DOHH2 (cell line): ENCODE results near the gene FBXW2.

Source experiments
- H3F3A ChIP-seq: fragments of 200-600 bp; sonication (generic), shearing (Covaris generic); 2 replicates; pipeline ENCODE4 v1.6.0; 2016; ENCODE audit warnings: antibody characterized with exemption, mild to moderate bottlenecking; ENCODE audit not compliant: control insufficient read depth, insufficient read depth
- H3K27ac ChIP-seq: fragments of 200-600 bp; sonication (generic); 2 replicates; pipeline ENCODE4 v1.5.1; 2014; ENCODE audit warnings: low read depth, mild to moderate bottlenecking, low read length, moderate library complexity
- H3K27me3 ChIP-seq: fragments of 200-600 bp; sonication (generic); 2 replicates; pipeline ENCODE4 v1.6.1; 2014; ENCODE audit warnings: mild to moderate bottlenecking, low read length, mixed read lengths; ENCODE audit not compliant: control insufficient read depth
- H3K36me3 ChIP-seq: fragments of 200-600 bp; sonication (generic); 2 replicates; pipeline ENCODE4 v1.6.1; 2014; ENCODE audit warnings: mild to moderate bottlenecking, low read length, moderate library complexity, mixed read lengths; ENCODE audit not compliant: control insufficient read depth
- H3K4me1 ChIP-seq: fragments of 200-600 bp; sonication (generic); 2 replicates; pipeline ENCODE4 v1.6.1; 2014; ENCODE audit warnings: mild to moderate bottlenecking, low read length, mixed read lengths; ENCODE audit not compliant: control insufficient read depth
- H3K4me2 ChIP-seq: fragments of 200-600 bp; sonication (generic); 2 replicates; pipeline ENCODE4 v1.6.0; 2014; ENCODE audit warnings: mild to moderate bottlenecking, low read length, moderate library complexity
- H3K4me3 ChIP-seq: fragments of 200-600 bp; sonication (generic); 2 replicates; pipeline ENCODE4 v1.5.1; 2014; ENCODE audit warnings: mild to moderate bottlenecking, low read length, mixed read lengths
- H3K79me2 ChIP-seq: fragments of 200-600 bp; sonication (generic); 2 replicates; pipeline ENCODE4 v1.6.1; 2014; ENCODE audit warnings: mild to moderate bottlenecking, low read length, mixed read lengths; ENCODE audit not compliant: control insufficient read depth
- H3K9me2 ChIP-seq: fragments of 200-600 bp; sonication (generic); replicated peaks from 2 replicates; pipeline ENCODE4 v1.6.1; 2014; ENCODE audit warnings: mild to moderate bottlenecking, low read length, mixed read lengths; ENCODE audit not compliant: control insufficient read depth
- H3K9me3 ChIP-seq: fragments of 200-600 bp; sonication (generic); 2 replicates; pipeline ENCODE4 v1.6.1; 2014; ENCODE audit warnings: antibody characterized with exemption, low read length, mixed read lengths; ENCODE audit not compliant: control insufficient read depth, insufficient read depth
- H4K20me1 ChIP-seq: fragments of 200-600 bp; sonication (generic); 2 replicates; pipeline ENCODE4 v1.6.0; 2014; ENCODE audit warnings: low read depth, mild to moderate bottlenecking, antibody characterized with exemption, low read length, moderate library complexity; ENCODE audit not compliant: control insufficient read depth, insufficient read depth
- EZH2phosphoT487 ChIP-seq: fragments of 200-600 bp; sonication (generic); IDR thresholded peaks from 2 replicates; pipeline ENCODE4 v1.6.1; 2017; ENCODE audit warnings: borderline replicate concordance, mild to moderate bottlenecking, antibody characterized with exemption, low read length, moderate library complexity, mixed read lengths
- TF ChIP-seq, protein P1 (sequence below): fragments of 200-600 bp; sonication (generic); IDR thresholded peaks from one replicate; pipeline ENCODE4 v1.5.1; 2014; ENCODE audit warnings: antibody characterized with exemption, mild to moderate bottlenecking, low read depth, low read length; ENCODE audit not compliant: poor library complexity, severe bottlenecking

The FBXW2 gene

GRCh38 chr9:120718316-120718715 lies 74.9 kb downstream of the FBXW2 start:
- Histone ChIP-seq H3K9me2 (no peaks in the 10 kb centered on the region), H3K9me3 (no peaks in the 10 kb centered on the region), H4K20me1 (no peaks in the 10 kb centered on the region), H3K27me3 (no peaks in the 10 kb centered on the region), H3K4me3 (no peak overlapping the region), H3F3A (peaks cover 2% of the 10 kb centered on the region; the same call in 1 of the 2 replicates), H3K4me2 (no peak overlapping the region), H3K36me3 (no peaks in the 10 kb centered on the region), H3K27ac (no peak overlapping the region), H3K4me1 (peaks cover 8% of the 10 kb centered on the region), H3K79me2 (peaks cover 4% of the 10 kb centered on the region)
- TF ChIP-seq, protein P1, sequence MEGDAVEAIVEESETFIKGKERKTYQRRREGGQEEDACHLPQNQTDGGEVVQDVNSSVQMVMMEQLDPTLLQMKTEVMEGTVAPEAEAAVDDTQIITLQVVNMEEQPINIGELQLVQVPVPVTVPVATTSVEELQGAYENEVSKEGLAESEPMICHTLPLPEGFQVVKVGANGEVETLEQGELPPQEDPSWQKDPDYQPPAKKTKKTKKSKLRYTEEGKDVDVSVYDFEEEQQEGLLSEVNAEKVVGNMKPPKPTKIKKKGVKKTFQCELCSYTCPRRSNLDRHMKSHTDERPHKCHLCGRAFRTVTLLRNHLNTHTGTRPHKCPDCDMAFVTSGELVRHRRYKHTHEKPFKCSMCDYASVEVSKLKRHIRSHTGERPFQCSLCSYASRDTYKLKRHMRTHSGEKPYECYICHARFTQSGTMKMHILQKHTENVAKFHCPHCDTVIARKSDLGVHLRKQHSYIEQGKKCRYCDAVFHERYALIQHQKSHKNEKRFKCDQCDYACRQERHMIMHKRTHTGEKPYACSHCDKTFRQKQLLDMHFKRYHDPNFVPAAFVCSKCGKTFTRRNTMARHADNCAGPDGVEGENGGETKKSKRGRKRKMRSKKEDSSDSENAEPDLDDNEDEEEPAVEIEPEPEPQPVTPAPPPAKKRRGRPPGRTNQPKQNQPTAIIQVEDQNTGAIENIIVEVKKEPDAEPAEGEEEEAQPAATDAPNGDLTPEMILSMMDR: no peak
- no peak for TF ChIP-seq EZH2phosphoT487

DNA sequence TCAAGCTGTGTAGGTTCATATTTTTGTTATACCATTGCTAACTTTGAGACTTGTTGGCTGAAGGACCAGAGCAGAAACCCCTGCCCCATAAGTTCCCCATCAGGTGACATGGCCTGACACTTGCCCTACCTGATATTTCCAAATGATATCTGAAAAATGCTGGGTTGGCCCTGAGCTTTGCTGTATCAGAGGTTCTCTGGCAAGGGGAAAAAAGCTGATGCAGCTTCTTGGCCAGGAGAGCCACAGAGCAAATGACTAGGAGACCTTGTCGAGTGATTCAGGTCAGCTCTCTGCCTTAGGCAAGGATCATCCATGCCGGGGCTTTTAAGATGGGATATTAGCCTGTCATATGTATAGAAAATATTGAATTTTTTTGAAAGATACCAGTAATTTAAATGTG lies 76.0 kb downstream of the FBXW2 start:
- H3K27ac ChIP-seq: no peak overlapping the region
- H3K9me3 ChIP-seq: no peaks in the 10 kb centered on the region
- H3K4me1 ChIP-seq: peaks cover 20% of the 10 kb centered on the region
- H3K4me3 ChIP-seq: no peak overlapping the region
- TF ChIP-seq, protein P1: no peak
- no peak for TF ChIP-seq EZH2phosphoT487
- H3K27me3 ChIP-seq: no peaks in the 10 kb centered on the region
- H3K4me2 ChIP-seq: no peak overlapping the region
- no peaks in the 10 kb centered on the region for H3K36me3 ChIP-seq
- peaks cover 10% of the 10 kb centered on the region for H3K79me2 ChIP-seq
- peaks cover 4% of the 10 kb centered on the region; the same call in 1 of the 2 replicates for H3F3A ChIP-seq
- H3K9me2 ChIP-seq: no peaks in the 10 kb centered on the region
- H4K20me1 ChIP-seq: no peaks in the 10 kb centered on the region

DNA sequence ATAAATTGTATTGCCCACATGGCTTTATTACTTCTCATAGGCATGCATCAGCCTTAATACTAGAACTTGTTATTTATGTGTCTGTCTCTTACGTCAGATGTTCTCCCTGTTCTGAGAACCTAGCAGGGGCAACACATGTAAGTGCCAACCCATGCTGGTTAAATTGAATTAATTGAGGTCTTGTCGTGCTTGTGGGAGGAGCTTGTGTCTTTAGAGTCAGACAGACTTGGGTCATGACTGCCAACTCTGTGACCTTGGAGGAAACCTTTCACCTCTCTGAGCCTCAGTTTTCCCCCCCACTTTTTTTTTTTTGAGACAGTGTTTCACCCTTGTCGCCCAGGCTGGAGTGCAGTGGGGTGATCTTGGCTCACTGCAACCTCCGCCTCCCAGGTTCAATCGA lies 76.7 kb downstream of the FBXW2 start:
- Histone ChIP-seq H3K36me3 (no peaks in the 10 kb centered on the region), H3K4me2 (no peak overlapping the region), H3K79me2 (peaks cover 10% of the 10 kb centered on the region), H4K20me1 (no peaks in the 10 kb centered on the region), H3K9me2 (no peaks in the 10 kb centered on the region), H3F3A (peaks cover 4% of the 10 kb centered on the region; the same call in 1 of the 2 replicates), H3K4me3 (no peak overlapping the region), H3K9me3 (no peaks in the 10 kb centered on the region), H3K27me3 (no peaks in the 10 kb centered on the region), H3K27ac (no peak overlapping the region), H3K4me1 (peaks cover 27% of the 10 kb centered on the region)
- no peak for TF ChIP-seq EZH2phosphoT487
- TF ChIP-seq, protein P1: no peak
